Endothelial cell of umbilical vein (primary cell): ENCODE measurements around the gene PMIS2. TPM values are rescaled to one million over a fixed set of nuclear protein-coding genes. Genes with fewer than 3 reads are reported as not detected.
"Not testable (repeated sequence)": the region's sequence is repeated elsewhere in the genome, so short reads cannot be mapped to it uniquely, and the experiment has no call there.

Source experiments
- BruUV-seq: library from RNA; stranded (reverse); fragments of 400-500 nt; replicated peaks from 2 replicates; lab custom pipeline; 2021; lab: Mats Ljungman, UMichigan
- CTCF ChIA-PET: fragments of 300-600, 350-600 bp; sonication (Branson Sonifier 250); formaldehyde crosslinking; loops from one replicate; lab custom pipeline; 2021; ENCODE audit warnings: antibody characterized with exemption, inconsistent platforms; lab: Charles Lee
- POLR2A ChIA-PET: fragments of 300-600, 350-600 bp; sonication (Branson Sonifier 250); formaldehyde crosslinking; loops from one replicate; lab custom pipeline; 2021; ENCODE audit warnings: antibody characterized with exemption, inconsistent platforms; lab: Charles Lee
- DNase-seq: peaks from one replicate; pipeline ENCODE4 v3.0.0-alpha.2; 2011; ENCODE audit warnings: low read depth, low spot score
- FAIRE-seq: peaks from 2 replicates; lab custom pipeline; 2011; peaks lifted over from hg19 to GRCh38; lab: Jason Lieb, UNC
- H2AFZ ChIP-seq: 2 replicates; pipeline ENCODE4 v1.6.0; 2012; ENCODE audit warnings: low read depth, low read length, control low read depth, inconsistent platforms
- H3K27ac ChIP-seq: 2 replicates; pipeline ENCODE4 v1.5.1; 2011; ENCODE audit warnings: low read depth, mild to moderate bottlenecking, control low read depth, low read length, moderate library complexity; ENCODE audit not compliant: insufficient read depth
- H3K27me3 ChIP-seq, 2 experiments: 2 replicates each; pipeline versions ENCODE4 v1.6.0 to v1.6.1; 2011; ENCODE audit warnings: low read length in 2 of 2, mixed read lengths in 1 of 2; ENCODE audit not compliant: control insufficient read depth in 2 of 2, insufficient read depth in 2 of 2
- H3K36me3 ChIP-seq, 2 experiments: 2 replicates in 1 of 2; 3 replicates in 1 of 2; pipeline ENCODE4 v1.5.1; 2011; ENCODE audit warnings: low read length in 2 of 2, mild to moderate bottlenecking in 1 of 2, moderate library complexity in 1 of 2; ENCODE audit not compliant: control insufficient read depth in 2 of 2, insufficient read depth in 2 of 2; ENCODE audit errors: extremely low read depth in 1 of 2
- H3K4me1 ChIP-seq: 3 replicates; pipeline ENCODE4 v1.5.1; 2011; ENCODE audit warnings: mild to moderate bottlenecking, low read length; ENCODE audit not compliant: control insufficient read depth, insufficient read depth; ENCODE audit errors: extremely low read depth
- H3K4me2 ChIP-seq: 2 replicates; pipeline ENCODE4 v1.6.1; 2011; ENCODE audit warnings: low read length, control low read depth, mixed read lengths; ENCODE audit not compliant: insufficient read depth
- H3K4me3 ChIP-seq, 3 experiments: fragments of 200-600 bp in 1 of 3; sonication (generic), shearing (Covaris generic) in 1 of 3; replicated peaks in 1 of 3; 2 replicates each; pipeline ENCODE4 v1.5.1; 2011 to 2016; ENCODE audit warnings: control low read depth in 3 of 3, low read length in 3 of 3, mild to moderate bottlenecking in 2 of 3, inconsistent platforms in 1 of 3, low read depth in 1 of 3, moderate library complexity in 1 of 3; ENCODE audit not compliant: insufficient read depth in 1 of 3
- H3K79me2 ChIP-seq: 2 replicates; pipeline ENCODE4 v1.6.0; 2012; ENCODE audit warnings: low read length, inconsistent platforms; ENCODE audit not compliant: control insufficient read depth, insufficient read depth
- H3K9ac ChIP-seq: replicated peaks from 2 replicates; pipeline ENCODE3; 2011; ENCODE audit warnings: low read length, control low read depth; ENCODE audit not compliant: insufficient read depth; ENCODE audit errors: extremely low read depth
- H3K9me1 ChIP-seq: replicated peaks from 3 replicates; pipeline ENCODE4 v1.6.0; 2011; ENCODE audit warnings: mild to moderate bottlenecking, low read length; ENCODE audit not compliant: control insufficient read depth, insufficient read depth; ENCODE audit errors: extremely low read depth
- H3K9me3 ChIP-seq: replicated peaks from 2 replicates; pipeline ENCODE4 v1.5.1; 2012; ENCODE audit warnings: low read length, inconsistent platforms; ENCODE audit not compliant: control insufficient read depth, insufficient read depth
- H4K20me1 ChIP-seq: replicated peaks from 2 replicates; pipeline ENCODE3; 2011; ENCODE audit warnings: mild to moderate bottlenecking, low read length; ENCODE audit not compliant: control insufficient read depth, insufficient read depth; ENCODE audit errors: extremely low read depth
- CTCF ChIP-seq, 2 donors: IDR thresholded peaks; 1 replicate in 1 of 2; 2 replicates in 1 of 2; pipeline ENCODE4 v1.5.1; 2011; ENCODE audit warnings: low read length in 2 of 2, mild to moderate bottlenecking in 2 of 2, moderate library complexity in 2 of 2, control low read depth in 1 of 2, inconsistent platforms in 1 of 2, low read depth in 1 of 2; ENCODE audit not compliant: insufficient read depth in 1 of 2; ENCODE audit errors: extremely low read depth in 1 of 2
- EZH2 ChIP-seq: IDR thresholded peaks from 2 replicates; pipeline ENCODE4 v1.6.1; 2012; ENCODE audit warnings: borderline replicate concordance, low read depth, mild to moderate bottlenecking, moderate library complexity, low read length, inconsistent platforms; ENCODE audit not compliant: severe bottlenecking
- FOS ChIP-seq: IDR thresholded peaks from 2 replicates; pipeline ENCODE4 v1.6.1; 2011; ENCODE audit warnings: mild to moderate bottlenecking, low read length, moderate library complexity, borderline replicate concordance; ENCODE audit not compliant: insufficient read depth
- GATA2 ChIP-seq: IDR thresholded peaks from 2 replicates; pipeline ENCODE4 v1.7.0; 2011; ENCODE audit warnings: low read depth, mild to moderate bottlenecking, moderate library complexity, mixed read lengths, low read length; ENCODE audit not compliant: insufficient read length, insufficient read depth
- JUN ChIP-seq: IDR thresholded peaks from 2 replicates; pipeline ENCODE4 v1.6.1; 2011; ENCODE audit warnings: borderline replicate concordance, low read depth; ENCODE audit not compliant: insufficient read length, insufficient read depth
- MAX ChIP-seq: IDR thresholded peaks from 2 replicates; pipeline ENCODE4 v1.6.1; 2011; ENCODE audit not compliant: insufficient read depth, insufficient read length
- MYC ChIP-seq: IDR thresholded peaks from one replicate; pipeline ENCODE4 v1.6.1; 2011; ENCODE audit warnings: mild to moderate bottlenecking, low read depth, low read length
- POLR2A ChIP-seq: IDR thresholded peaks from 2 replicates; pipeline ENCODE4 v1.6.1; 2012; ENCODE audit warnings: low read depth, mild to moderate bottlenecking, control low read depth, low read length
- POLR2AphosphoS5 ChIP-seq: IDR thresholded peaks from 2 replicates; pipeline ENCODE4 v1.6.1; 2012; ENCODE audit warnings: low read depth, mild to moderate bottlenecking, control low read depth, low read length, moderate library complexity; ENCODE audit not compliant: insufficient read depth
- dilution Hi-C: fragments of 300-500 bp; cut with MboI; formaldehyde crosslinking; loops from one replicate; pipeline ENCODE4 v1.15.0; 2019; ENCODE audit warnings: low sequenced_read_pairs; ENCODE audit not compliant: extremely low pct_ligation_motif_present
- intact Hi-C: fragments of 100-400 bp; cut with micrococcal nuclease; formaldehyde crosslinking; loops from one replicate; pipeline ENCODE4 v1.10.0; 2022
- polyA plus RNA-seq, 4 experiments: library from polyadenylated mRNA; depleted of rRNA in 3 of 4; stranded (reverse) in 3 of 4; unstranded in 1 of 4; fragments of >200 nt; gene quantifications; 2 replicates each; pipeline versions ENCODE4 v1.2.1 to v1.2.3, GENCODE V29; 2011 to 2012; ENCODE audit warnings: missing spikeins in 1 of 4
- total RNA-seq: library from RNA; stranded (reverse); gene quantifications from 2 replicates; pipeline ENCODE4 v1.2.3, GENCODE V29; 2021

Gene PMIS2
- total and polyA plus RNA-seq, 2 donors (not counting 3 experiments of a cell fraction or from before 2014, with no cell fraction given) = not detected

DNA sequence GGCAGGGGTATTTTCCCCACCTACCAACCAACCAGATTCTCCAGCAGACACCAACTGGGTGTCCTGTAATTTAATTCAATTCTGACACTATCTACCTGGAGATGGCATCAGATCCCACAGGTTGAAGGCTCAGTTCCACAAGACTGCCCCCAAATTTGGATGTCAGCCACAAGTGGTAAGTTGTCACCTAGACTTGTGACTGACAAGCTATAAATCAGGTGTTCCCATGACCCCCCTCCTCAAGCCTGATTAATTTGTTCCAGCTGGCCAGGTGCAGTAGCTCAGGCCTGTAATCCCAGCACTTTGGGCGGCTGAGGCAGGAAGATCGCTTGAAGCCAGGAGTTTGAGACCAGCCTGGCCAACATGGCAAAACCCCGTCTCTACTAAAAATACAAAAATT lies 16.0 kb downstream of the PMIS2 start:
- H3K36me3 ChIP-seq = no peaks in the 10 kb centered on the region
- H3K9me1 ChIP-seq = no peaks in the 10 kb centered on the region
- no peaks in the 10 kb centered on the region for H3K79me2 ChIP-seq
- no TSS peak for BruUV-seq
- no peaks in the 10 kb centered on the region for H3K27me3 ChIP-seq
- no peak overlapping the region for H3K4me2 ChIP-seq
- CTCF ChIA-PET = interaction anchor here (0.6 kb wide), 1 partner anchor 105 kb away, joined by 3 read pairs; no protein-coding TSS in a partner anchor
- TF ChIP-seq FOS (no peak), MYC (no peak), MAX (no peak), GATA2 (no peak), POLR2A (no peak), CTCF (IDR thresholded peaks at IDR 0.05; ENCODE audit: extremely low read depth in 1 of 2, insufficient read depth in 1 of 2, low read depth in 1 of 2, low read length in 2 of 2) (no peak), EZH2 (no peak), POLR2AphosphoS5 (no peak), JUN (no peak)
- intact Hi-C loops (no loop called here), dilution Hi-C loops (no loop called here)
- H4K20me1 ChIP-seq = no peaks in the 10 kb centered on the region
- FAIRE-seq (no peak), DNase-seq (no peak)
- no peaks in the 10 kb centered on the region for H3K4me1 ChIP-seq
- POLR2A ChIA-PET = no interaction called here
- H3K9me3 ChIP-seq = no peaks in the 10 kb centered on the region
- H2AFZ ChIP-seq = no peak overlapping the region
- no peak overlapping the region for H3K4me3 ChIP-seq
- H3K9ac ChIP-seq = no peak overlapping the region
- no peak overlapping the region for H3K27ac ChIP-seq

- H3K27ac ChIP-seq, H3K36me3 ChIP-seq, H3K4me1 ChIP-seq, H3K4me3 ChIP-seq, DNase-seq, H3K9me3 ChIP-seq, POLR2A ChIA-PET, BruUV-seq, H3K79me2 ChIP-seq, H3K9ac ChIP-seq, H3K27me3 ChIP-seq, dilution Hi-C loops, H4K20me1 ChIP-seq, H3K9me1 ChIP-seq, H3K4me2 ChIP-seq, H2AFZ ChIP-seq, intact Hi-C loops, FAIRE-seq: not testable (repeated sequence)
- CTCF ChIA-PET = interaction anchor here (1.4 kb wide), 1 partner anchor 94 kb away, joined by 4 read pairs; no protein-coding TSS in a partner anchor
These were observed 18.5 kb downstream of the PMIS2 start for GRCh38 chr19:35604436-35604835.

DNA sequence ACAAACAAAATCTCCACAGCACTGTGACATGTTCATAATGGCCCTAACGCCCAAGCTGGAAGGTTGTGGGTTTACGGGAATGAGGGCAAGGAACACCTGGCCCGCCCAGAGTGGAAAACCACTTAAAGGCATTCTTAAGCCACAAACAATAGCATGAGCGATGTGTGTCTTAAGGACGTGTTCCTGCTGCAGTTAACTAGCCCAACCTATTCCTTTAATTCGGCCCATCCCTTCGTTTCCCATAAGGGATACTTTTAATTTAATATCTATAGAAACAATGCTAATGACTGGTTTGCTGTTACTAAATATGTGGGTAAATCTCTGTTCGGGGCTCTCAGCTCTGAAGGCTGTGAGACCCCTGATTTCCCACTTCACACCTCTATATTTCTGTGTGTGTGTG lies 21.2 kb downstream of the PMIS2 start:
- H3K9ac ChIP-seq, H3K9me1 ChIP-seq, intact Hi-C loops, H3K4me3 ChIP-seq, H3K4me1 ChIP-seq, CTCF ChIA-PET, H3K9me3 ChIP-seq, H3K27ac ChIP-seq, H3K36me3 ChIP-seq, POLR2A ChIA-PET, dilution Hi-C loops, H3K4me2 ChIP-seq, DNase-seq, H2AFZ ChIP-seq, H4K20me1 ChIP-seq, H3K27me3 ChIP-seq, BruUV-seq, H3K79me2 ChIP-seq, FAIRE-seq: not testable (repeated sequence)
